Measurements from ENCODE around the gene AKR1C2.

The AKR1C2 gene

GRCh38 chr10:5040010-5040673, 36.5 kb upstream of the AKR1C2 start:
- H4K8ac ChIP-seq (ENCODE audit: low read depth, low read length) = no peak overlapping the region
- DNase-seq = peak; percentile 4
- no peaks in the 10 kb centered on the region for H3K79me2 ChIP-seq (ENCODE audit: control insufficient read depth, insufficient read depth, low read length)
- no peaks in the 10 kb centered on the region for H3K4me1 ChIP-seq (ENCODE audit: control insufficient read depth, low read depth, low read length)
- H3K79me1 ChIP-seq (ENCODE audit: low read length) = no peaks in the 10 kb centered on the region
- H3K36me3 ChIP-seq (ENCODE audit: control insufficient read depth, insufficient read depth, low read length) = no peaks in the 10 kb centered on the region
- no peak overlapping the region for H3K4me2 ChIP-seq (ENCODE audit: low read length)
- no peak overlapping the region for H2BK120ac ChIP-seq (ENCODE audit: low read depth, low read length)
- no CpG with 5 or more reads among the region's 10 CpGs for WGBS (ENCODE audit: extremely low coverage, insufficient coverage, low lambda C conversion rate)
- H3K23ac ChIP-seq (ENCODE audit: low read length) = no peak overlapping the region
- no peak overlapping the region for H3K18ac ChIP-seq (ENCODE audit: low read length)
- no peak overlapping the region for H3K9ac ChIP-seq (ENCODE audit: low read length)
- no peak overlapping the region for H2BK15ac ChIP-seq (replicated peaks; ENCODE audit: low read depth)
- H4K5ac ChIP-seq (ENCODE audit: low read length) = no peak overlapping the region
- no peak overlapping the region for H3K27ac ChIP-seq (ENCODE audit: low read depth, low read length)
- H3K4me3 ChIP-seq (ENCODE audit: low read length) = no peak overlapping the region
- no peak overlapping the region for H3K56ac ChIP-seq (ENCODE audit: low read length)
- H2AK5ac ChIP-seq (ENCODE audit: low read length) = no peak overlapping the region
- no peak overlapping the region for H3K4ac ChIP-seq (ENCODE audit: low read depth, low read length)
- no peaks in the 10 kb centered on the region for H3K27me3 ChIP-seq (ENCODE audit: insufficient read depth, low read length, poor library complexity)
- no peak overlapping the region for H2BK5ac ChIP-seq (ENCODE audit: low read length)

GRCh38 chr10:5038733-5039132, 35.1 kb upstream of the AKR1C2 start:
- no peak overlapping the region for H2BK5ac ChIP-seq (ENCODE audit: low read length)
- H3K79me1 ChIP-seq (ENCODE audit: low read length) = no peaks in the 10 kb centered on the region
- no peaks in the 10 kb centered on the region for H3K4me1 ChIP-seq (ENCODE audit: control insufficient read depth, low read depth, low read length)

DNA sequence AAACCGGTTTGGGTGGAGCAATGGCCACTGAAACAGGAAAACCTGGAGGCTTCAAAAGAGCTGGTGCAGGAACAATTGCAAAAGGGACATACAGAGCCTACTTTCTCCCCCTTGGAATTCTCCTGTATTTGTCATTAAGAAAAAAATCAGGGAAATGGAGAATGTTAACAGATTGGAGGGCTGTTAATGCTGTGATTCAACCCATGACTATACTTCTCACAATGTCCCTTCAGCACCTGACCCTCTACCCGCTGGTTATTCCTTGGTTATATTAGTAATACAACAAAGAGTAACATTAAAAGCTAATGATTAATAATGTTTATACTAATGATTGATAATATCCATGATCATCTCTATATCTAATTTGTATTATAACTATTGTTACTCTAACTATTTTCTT, 34.4 kb upstream of the AKR1C2 start:
- no CpG with 5 or more reads among the region's 2 CpGs for WGBS (ENCODE audit: extremely low coverage, insufficient coverage, low lambda C conversion rate)
- no peak overlapping the region for H2BK120ac ChIP-seq (ENCODE audit: low read depth, low read length)
- no peak overlapping the region for H2BK5ac ChIP-seq (ENCODE audit: low read length)
- no peaks in the 10 kb centered on the region for H3K79me1 ChIP-seq (ENCODE audit: low read length)
- no peak overlapping the region for H3K4me2 ChIP-seq (ENCODE audit: low read length)
- H3K9ac ChIP-seq (ENCODE audit: low read length) = no peak overlapping the region
- no peak overlapping the region for H3K56ac ChIP-seq (ENCODE audit: low read length)
- no peak overlapping the region for H3K4me3 ChIP-seq (ENCODE audit: low read length)
- no peak for DNase-seq
- H2BK15ac ChIP-seq (replicated peaks; ENCODE audit: low read depth) = no peak overlapping the region
- H4K8ac ChIP-seq (ENCODE audit: low read depth, low read length) = no peak overlapping the region
- H2AK5ac ChIP-seq (ENCODE audit: low read length) = no peak overlapping the region
- H3K36me3 ChIP-seq (ENCODE audit: control insufficient read depth, insufficient read depth, low read length) = no peaks in the 10 kb centered on the region
- H3K27ac ChIP-seq (ENCODE audit: low read depth, low read length) = no peak overlapping the region
- H4K5ac ChIP-seq (ENCODE audit: low read length) = no peak overlapping the region
- no peaks in the 10 kb centered on the region for H3K27me3 ChIP-seq (ENCODE audit: insufficient read depth, low read length, poor library complexity)
- H3K23ac ChIP-seq (ENCODE audit: low read length) = no peak overlapping the region
- no peaks in the 10 kb centered on the region for H3K79me2 ChIP-seq (ENCODE audit: control insufficient read depth, insufficient read depth, low read length)
- H3K4me1 ChIP-seq (ENCODE audit: control insufficient read depth, low read depth, low read length) = no peaks in the 10 kb centered on the region
- no peak overlapping the region for H3K4ac ChIP-seq (ENCODE audit: low read depth, low read length)
- no peak overlapping the region for H3K18ac ChIP-seq (ENCODE audit: low read length)

More at GRCh38 chr10:5038733-5039132, 35.1 kb upstream of the AKR1C2 start:
- no peak overlapping the region for H3K27ac ChIP-seq (ENCODE audit: low read depth, low read length)
- H2AK5ac ChIP-seq (ENCODE audit: low read length) = no peak overlapping the region
- no peak for DNase-seq
- no peak overlapping the region for H4K5ac ChIP-seq (ENCODE audit: low read length)
- H3K4me2 ChIP-seq (ENCODE audit: low read length) = no peak overlapping the region
- H3K56ac ChIP-seq (ENCODE audit: low read length) = no peak overlapping the region
- no peaks in the 10 kb centered on the region for H3K27me3 ChIP-seq (ENCODE audit: insufficient read depth, low read length, poor library complexity)
- no peak overlapping the region for H2BK15ac ChIP-seq (replicated peaks; ENCODE audit: low read depth)
- no peak overlapping the region for H2BK120ac ChIP-seq (ENCODE audit: low read depth, low read length)
- H3K79me2 ChIP-seq (ENCODE audit: control insufficient read depth, insufficient read depth, low read length) = no peaks in the 10 kb centered on the region
- H3K9ac ChIP-seq (ENCODE audit: low read length) = no peak overlapping the region
- H4K8ac ChIP-seq (ENCODE audit: low read depth, low read length) = no peak overlapping the region
- H3K4ac ChIP-seq (ENCODE audit: low read depth, low read length) = no peak overlapping the region
- H3K18ac ChIP-seq (ENCODE audit: low read length) = no peak overlapping the region
- no peak overlapping the region for H3K23ac ChIP-seq (ENCODE audit: low read length)
- no peaks in the 10 kb centered on the region for H3K36me3 ChIP-seq (ENCODE audit: control insufficient read depth, insufficient read depth, low read length)
- H3K4me3 ChIP-seq (ENCODE audit: low read length) = no peak overlapping the region

DNA sequence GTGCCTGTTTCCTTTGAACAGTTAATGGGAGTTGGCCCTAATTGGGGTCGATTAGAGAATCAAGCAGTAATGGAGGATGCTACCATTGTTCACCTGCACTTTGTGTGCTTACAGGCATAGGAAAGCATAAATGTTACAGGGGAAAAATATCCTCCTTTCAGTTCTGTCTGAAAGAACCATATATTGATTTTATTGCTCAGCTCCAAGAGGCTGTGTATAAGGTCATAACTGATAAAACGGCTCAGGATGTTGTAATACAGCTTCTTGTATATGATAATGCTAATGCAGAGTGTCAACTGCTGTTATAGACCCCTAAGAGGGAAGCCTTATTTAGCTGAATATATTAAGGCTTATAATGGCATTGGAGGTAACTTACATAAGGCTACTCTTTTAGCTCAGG, 32.9 kb upstream of the AKR1C2 start:
- Histone ChIP-seq H3K4me3 (ENCODE audit: low read length) (no peak overlapping the region), H2BK5ac (ENCODE audit: low read length) (no peak overlapping the region), H4K5ac (ENCODE audit: low read length) (no peak overlapping the region), H3K79me1 (ENCODE audit: low read length) (no peaks in the 10 kb centered on the region), H3K18ac (ENCODE audit: low read length) (no peak overlapping the region), H3K9ac (ENCODE audit: low read length) (no peak overlapping the region), H3K27ac (ENCODE audit: low read depth, low read length) (no peak overlapping the region), H2AK5ac (ENCODE audit: low read length) (no peak overlapping the region), H4K8ac (ENCODE audit: low read depth, low read length) (no peak overlapping the region), H3K4me1 (ENCODE audit: control insufficient read depth, low read depth, low read length) (no peaks in the 10 kb centered on the region), H3K4ac (ENCODE audit: low read depth, low read length) (no peak overlapping the region), H3K27me3 (ENCODE audit: insufficient read depth, low read length, poor library complexity) (no peaks in the 10 kb centered on the region), H3K36me3 (ENCODE audit: control insufficient read depth, insufficient read depth, low read length) (no peaks in the 10 kb centered on the region), H2BK15ac (replicated peaks; ENCODE audit: low read depth) (no peak overlapping the region), H3K79me2 (ENCODE audit: control insufficient read depth, insufficient read depth, low read length) (no peaks in the 10 kb centered on the region), H3K4me2 (ENCODE audit: low read length) (no peak overlapping the region), H3K56ac (ENCODE audit: low read length) (no peak overlapping the region), H2BK120ac (ENCODE audit: low read depth, low read length) (no peak overlapping the region), H3K23ac (ENCODE audit: low read length) (no peak overlapping the region)
- WGBS (ENCODE audit: extremely low coverage, insufficient coverage, low lambda C conversion rate) = no CpG with 5 or more reads among the region's 2 CpGs
- no peak for DNase-seq

GRCh38 chr10:5035356-5035755, 31.7 kb upstream of the AKR1C2 start:
- H3K18ac ChIP-seq (ENCODE audit: low read length) = no peak overlapping the region
- no peak overlapping the region for H3K4ac ChIP-seq (ENCODE audit: low read depth, low read length)

GRCh38 chr10:5034588-5034987, 30.9 kb upstream of the AKR1C2 start:
- Histone ChIP-seq H3K23ac (ENCODE audit: low read length) (no peak overlapping the region), H3K36me3 (ENCODE audit: control insufficient read depth, insufficient read depth, low read length) (no peaks in the 10 kb centered on the region), H2BK15ac (replicated peaks; ENCODE audit: low read depth) (no peak overlapping the region), H3K4me3 (ENCODE audit: low read length) (no peak overlapping the region), H4K8ac (ENCODE audit: low read depth, low read length) (no peak overlapping the region), H3K9ac (ENCODE audit: low read length) (no peak overlapping the region), H3K4me1 (ENCODE audit: control insufficient read depth, low read depth, low read length) (no peaks in the 10 kb centered on the region), H3K56ac (ENCODE audit: low read length) (no peak overlapping the region), H2BK5ac (ENCODE audit: low read length) (no peak overlapping the region), H4K5ac (ENCODE audit: low read length) (no peak overlapping the region), H3K79me1 (ENCODE audit: low read length) (no peaks in the 10 kb centered on the region), H2BK120ac (ENCODE audit: low read depth, low read length) (no peak overlapping the region), H3K18ac (ENCODE audit: low read length) (no peak overlapping the region), H2AK5ac (ENCODE audit: low read length) (no peak overlapping the region), H3K4ac (ENCODE audit: low read depth, low read length) (no peak overlapping the region), H3K27ac (ENCODE audit: low read depth, low read length) (no peak overlapping the region), H3K4me2 (ENCODE audit: low read length) (no peak overlapping the region), H3K27me3 (ENCODE audit: insufficient read depth, low read length, poor library complexity) (no peaks in the 10 kb centered on the region), H3K79me2 (ENCODE audit: control insufficient read depth, insufficient read depth, low read length) (no peaks in the 10 kb centered on the region)
- no peak for DNase-seq

More at GRCh38 chr10:5035356-5035755, 31.7 kb upstream of the AKR1C2 start:
- Histone ChIP-seq H4K8ac (ENCODE audit: low read depth, low read length) (no peak overlapping the region), H2BK120ac (ENCODE audit: low read depth, low read length) (no peak overlapping the region), H3K4me2 (ENCODE audit: low read length) (no peak overlapping the region), H3K79me1 (ENCODE audit: low read length) (no peaks in the 10 kb centered on the region), H3K4me3 (ENCODE audit: low read length) (no peak overlapping the region), H4K5ac (ENCODE audit: low read length) (no peak overlapping the region), H3K56ac (ENCODE audit: low read length) (no peak overlapping the region), H3K4me1 (ENCODE audit: control insufficient read depth, low read depth, low read length) (no peaks in the 10 kb centered on the region), H2BK15ac (replicated peaks; ENCODE audit: low read depth) (no peak overlapping the region), H3K79me2 (ENCODE audit: control insufficient read depth, insufficient read depth, low read length) (no peaks in the 10 kb centered on the region), H3K36me3 (ENCODE audit: control insufficient read depth, insufficient read depth, low read length) (no peaks in the 10 kb centered on the region), H2AK5ac (ENCODE audit: low read length) (no peak overlapping the region), H3K27me3 (ENCODE audit: insufficient read depth, low read length, poor library complexity) (no peaks in the 10 kb centered on the region), H3K9ac (ENCODE audit: low read length) (no peak overlapping the region), H3K23ac (ENCODE audit: low read length) (no peak overlapping the region), H3K27ac (ENCODE audit: low read depth, low read length) (no peak overlapping the region), H2BK5ac (ENCODE audit: low read length) (no peak overlapping the region)
- no CpG with 5 or more reads among the region's 10 CpGs for WGBS (ENCODE audit: extremely low coverage, insufficient coverage, low lambda C conversion rate)
- no peak for DNase-seq
